CD4-positive, alpha-beta T cell treated with Interleukin-21 for 1 hour (primary cell): ENCODE measurements around the gene PARD3B.

ENCODE experiments used
- DNase-seq: peaks from one replicate; pipeline ENCODE4 v3.0.0-alpha.2; 2020

Gene PARD3B

GRCh38 chr2:205024822-205025518 lies 479.7 kb downstream of the PARD3B start:
- DNase-seq = no peak

- no peak for DNase-seq
Observed at GRCh38 chr2:205025580-205026240, 480.4 kb downstream of the PARD3B start.

GRCh38 chr2:205030695-205031094 lies 485.4 kb downstream of the PARD3B start:
- DNase-seq = no peak

GRCh38 chr2:205032093-205032551 lies 486.8 kb downstream of the PARD3B start:
- no peak for DNase-seq

GRCh38 chr2:205033431-205033830 lies 488.2 kb downstream of the PARD3B start:
- DNase-seq = no peak

GRCh38 chr2:205034034-205034433 lies 488.8 kb downstream of the PARD3B start:
- DNase-seq = no peak

- DNase-seq = no peak
Observed at GRCh38 chr2:205040323-205040722, 495.0 kb downstream of the PARD3B start.

GRCh38 chr2:205041472-205042130 lies 496.3 kb downstream of the PARD3B start:
- no peak for DNase-seq

- no peak for DNase-seq
Observed at GRCh38 chr2:205043285-205043684, 498.0 kb downstream of the PARD3B start.

GRCh38 chr2:205045706-205046105 lies 500.4 kb downstream of the PARD3B start:
- no peak for DNase-seq

GRCh38 chr2:205047273-205047839 lies 502.1 kb downstream of the PARD3B start:
- no peak for DNase-seq

GRCh38 chr2:205051417-205051816 lies 506.1 kb downstream of the PARD3B start:
- DNase-seq = no peak

- no peak for DNase-seq
Observed at GRCh38 chr2:205052781-205053180, 507.5 kb downstream of the PARD3B start.

- no peak for DNase-seq
Observed at GRCh38 chr2:205053827-205054410, 508.6 kb downstream of the PARD3B start.

GRCh38 chr2:205054789-205055188 lies 509.5 kb downstream of the PARD3B start:
- DNase-seq = no peak

- no peak for DNase-seq
Observed at GRCh38 chr2:205055251-205055650, 510.0 kb downstream of the PARD3B start.

GRCh38 chr2:205056151-205056561 lies 510.9 kb downstream of the PARD3B start:
- no peak for DNase-seq

- DNase-seq = no peak
Observed at GRCh38 chr2:205058409-205058808, 513.1 kb downstream of the PARD3B start.

GRCh38 chr2:205060269-205060668 lies 515.0 kb downstream of the PARD3B start:
- DNase-seq = no peak

GRCh38 chr2:205066081-205066480 lies 520.8 kb downstream of the PARD3B start:
- no peak for DNase-seq

GRCh38 chr2:205069928-205070327 lies 524.7 kb downstream of the PARD3B start:
- DNase-seq = no peak

GRCh38 chr2:205070889-205071288 lies 525.6 kb downstream of the PARD3B start:
- no peak for DNase-seq

- DNase-seq = no peak
Observed at GRCh38 chr2:205073433-205074020, 528.3 kb downstream of the PARD3B start.
